ENCODE measurements around the gene LMNTD1.

The LMNTD1 gene

GRCh38 chr12:25435431-25435830, 117.7 kb downstream of the LMNTD1 start:
- TF ChIP-seq EP300 (IDR thresholded peaks at IDR 0.05; ENCODE audit: borderline replicate concordance) (no peak), TEAD4 (IDR thresholded peaks at IDR 0.05) (no peak), ZBTB7A (IDR thresholded peaks at IDR 0.05; ENCODE audit: low read depth) (no peak), FOXM1 (IDR thresholded peaks at IDR 0.05; ENCODE audit: borderline replicate concordance, low read depth) (no peak), YY1 (IDR thresholded peaks at IDR 0.05; ENCODE audit: low read depth) (no peak), TCF12 (IDR thresholded peaks at IDR 0.05; ENCODE audit: low read depth) (no peak), EGR1 (IDR thresholded peaks at IDR 0.05) (no peak), USF1 (IDR thresholded peaks at IDR 0.05) (no peak), REST (IDR thresholded peaks at IDR 0.05; ENCODE audit: low read depth) (no peak), CREB1 (IDR thresholded peaks at IDR 0.05; ENCODE audit: low read depth) (no peak)

GRCh38 chr12:25434515-25434914, 118.6 kb downstream of the LMNTD1 start:
- no peak for TF ChIP-seq FOXM1 (IDR thresholded peaks at IDR 0.05; ENCODE audit: borderline replicate concordance, low read depth)
- no peak for TF ChIP-seq ZBTB7A (IDR thresholded peaks at IDR 0.05; ENCODE audit: low read depth)

GRCh38 chr12:25433581-25434325, 119.3 kb downstream of the LMNTD1 start:
- TF ChIP-seq ZBTB7A (IDR thresholded peaks at IDR 0.05; ENCODE audit: low read depth) = no peak
- no peak for TF ChIP-seq YY1 (IDR thresholded peaks at IDR 0.05; ENCODE audit: low read depth)
- no peak for TF ChIP-seq EGR1 (IDR thresholded peaks at IDR 0.05)
- no peak for TF ChIP-seq TCF12 (IDR thresholded peaks at IDR 0.05; ENCODE audit: low read depth)
- TF ChIP-seq REST (IDR thresholded peaks at IDR 0.05; ENCODE audit: low read depth) = no peak
- no peak for TF ChIP-seq CEBPB (IDR thresholded peaks at IDR 0.05)
- no peak for TF ChIP-seq TEAD4 (IDR thresholded peaks at IDR 0.05)
- no peak for TF ChIP-seq MAX (IDR thresholded peaks at IDR 0.05)
- TF ChIP-seq RAD21 (IDR thresholded peaks at IDR 0.05; ENCODE audit: low read depth) = no peak
- TF ChIP-seq FOXM1 (IDR thresholded peaks at IDR 0.05; ENCODE audit: borderline replicate concordance, low read depth) = no peak
- TF ChIP-seq CREB1 (IDR thresholded peaks at IDR 0.05; ENCODE audit: low read depth) = no peak
- no peak for TF ChIP-seq USF1 (IDR thresholded peaks at IDR 0.05)
- no peak for TF ChIP-seq EP300 (IDR thresholded peaks at IDR 0.05; ENCODE audit: borderline replicate concordance)
- no peak for TF ChIP-seq NFIC (IDR thresholded peaks at IDR 0.05)
- no peak for TF ChIP-seq TAF1 (IDR thresholded peaks at IDR 0.05; ENCODE audit: low read depth)

GRCh38 chr12:25433024-25433423, 120.1 kb downstream of the LMNTD1 start:
- TF ChIP-seq ZBTB7A (IDR thresholded peaks at IDR 0.05; ENCODE audit: low read depth) = no peak
- no peak for TF ChIP-seq REST (IDR thresholded peaks at IDR 0.05; ENCODE audit: low read depth)
- TF ChIP-seq TCF12 (IDR thresholded peaks at IDR 0.05; ENCODE audit: low read depth) = no peak
- no peak for TF ChIP-seq CEBPB (IDR thresholded peaks at IDR 0.05)
- no peak for TF ChIP-seq TEAD4 (IDR thresholded peaks at IDR 0.05)
- no peak for TF ChIP-seq TAF1 (IDR thresholded peaks at IDR 0.05; ENCODE audit: low read depth)
- no peak for TF ChIP-seq FOXM1 (IDR thresholded peaks at IDR 0.05; ENCODE audit: borderline replicate concordance, low read depth)
- TF ChIP-seq YY1 (IDR thresholded peaks at IDR 0.05; ENCODE audit: low read depth) = no peak
- TF ChIP-seq EP300 (IDR thresholded peaks at IDR 0.05; ENCODE audit: borderline replicate concordance) = no peak
- TF ChIP-seq MAX (IDR thresholded peaks at IDR 0.05) = no peak
- no peak for TF ChIP-seq EGR1 (IDR thresholded peaks at IDR 0.05)
- no peak for TF ChIP-seq RAD21 (IDR thresholded peaks at IDR 0.05; ENCODE audit: low read depth)
- no peak for TF ChIP-seq NFIC (IDR thresholded peaks at IDR 0.05)
- TF ChIP-seq CREB1 (IDR thresholded peaks at IDR 0.05; ENCODE audit: low read depth) = no peak
- no peak for TF ChIP-seq USF1 (IDR thresholded peaks at IDR 0.05)
